Tibial artery (tissue), 4 donors: Measurements from ENCODE around the gene MED26.

Source experiments
- DNase-seq, 2 donors: peaks; one replicate each; pipeline ENCODE4 v3.0.0-alpha.2; 2019
- H3K27ac ChIP-seq, 2 donors: fragments of 200-600 bp; sonication (generic) in 1 of 2; 1 replicate in 1 of 2; 2 replicates in 1 of 2; pipeline ENCODE4 v1.5.1; 2018 to 2019; ENCODE audit warnings: mild to moderate bottlenecking in 1 of 2
- H3K27me3 ChIP-seq, 2 donors: fragments of 200-600 bp; sonication (generic) in 1 of 2; one replicate each; pipeline versions ENCODE4 v1.5.1 to v1.6.0; 2016 to 2019
- H3K36me3 ChIP-seq, 3 donors: fragments of 200-600 bp; sonication (generic) in 2 of 3; one replicate each; pipeline ENCODE4 v1.5.1; 2016 to 2019; ENCODE audit warnings: mild to moderate bottlenecking in 2 of 3
- H3K4me1 ChIP-seq, 4 donors: fragments of 200-600 bp; sonication (generic) in 2 of 4; 1 replicate in 3 of 4; 2 replicates in 1 of 4; pipeline ENCODE4 v1.5.1; 2016 to 2019
- H3K4me3 ChIP-seq, 2 donors: fragments of 200-600 bp; sonication (generic) in 1 of 2; 1 replicate in 1 of 2; 2 replicates in 1 of 2; pipeline ENCODE4 v1.5.1; 2018 to 2019; ENCODE audit warnings: mild to moderate bottlenecking in 2 of 2
- H3K9me3 ChIP-seq, 3 donors: fragments of 200-600 bp; sonication (generic) in 1 of 3; one replicate each; pipeline ENCODE4 v1.5.1; 2016 to 2019
- intact Hi-C: fragments of 100-400 bp; cut with DNase I; formaldehyde crosslinking; loops from one replicate; pipeline ENCODE4 v1.15.0; 2023; ENCODE audit warnings: low total_unique reads
- TF ChIP-seq, protein P1 (sequence below), 2 experiments: fragments of 200-600 bp in 1 of 2; fragments of 450-650 bp in 1 of 2; IDR thresholded peaks; one replicate each; pipeline ENCODE4 v1.5.1; 2017 to 2019; ENCODE audit warnings: antibody characterized with exemption in 2 of 2, mild to moderate bottlenecking in 1 of 2, moderate library complexity in 1 of 2

The MED26 gene

GRCh38 chr19:16571283-16571682, 56.7 kb downstream of the MED26 start:
- Histone ChIP-seq H3K36me3 (peaks cover 20 to 35% (median 34%) of the 10 kb centered on the region in 3 donors), H3K27me3 (no peaks in the 10 kb centered on the region), H3K4me1 (peaks cover 0 to 46% (median 36%) of the 10 kb centered on the region in 4 donors), H3K27ac (peak overlapping the region; percentile 73 to 76), H3K4me3 (peak overlapping the region; percentile 70 to 78), H3K9me3 (no peaks in the 10 kb centered on the region)
- TF ChIP-seq, protein P1, sequence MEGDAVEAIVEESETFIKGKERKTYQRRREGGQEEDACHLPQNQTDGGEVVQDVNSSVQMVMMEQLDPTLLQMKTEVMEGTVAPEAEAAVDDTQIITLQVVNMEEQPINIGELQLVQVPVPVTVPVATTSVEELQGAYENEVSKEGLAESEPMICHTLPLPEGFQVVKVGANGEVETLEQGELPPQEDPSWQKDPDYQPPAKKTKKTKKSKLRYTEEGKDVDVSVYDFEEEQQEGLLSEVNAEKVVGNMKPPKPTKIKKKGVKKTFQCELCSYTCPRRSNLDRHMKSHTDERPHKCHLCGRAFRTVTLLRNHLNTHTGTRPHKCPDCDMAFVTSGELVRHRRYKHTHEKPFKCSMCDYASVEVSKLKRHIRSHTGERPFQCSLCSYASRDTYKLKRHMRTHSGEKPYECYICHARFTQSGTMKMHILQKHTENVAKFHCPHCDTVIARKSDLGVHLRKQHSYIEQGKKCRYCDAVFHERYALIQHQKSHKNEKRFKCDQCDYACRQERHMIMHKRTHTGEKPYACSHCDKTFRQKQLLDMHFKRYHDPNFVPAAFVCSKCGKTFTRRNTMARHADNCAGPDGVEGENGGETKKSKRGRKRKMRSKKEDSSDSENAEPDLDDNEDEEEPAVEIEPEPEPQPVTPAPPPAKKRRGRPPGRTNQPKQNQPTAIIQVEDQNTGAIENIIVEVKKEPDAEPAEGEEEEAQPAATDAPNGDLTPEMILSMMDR (IDR thresholded peaks at IDR 0.05), result no peak
- intact Hi-C loops, result no loop called here
- DNase-seq, result no peak

- no peak for DNase-seq
- intact Hi-C loops, result no loop called here
- Histone ChIP-seq H3K4me3 (no peak overlapping the region), H3K36me3 (peaks cover 16 to 39% (median 34%) of the 10 kb centered on the region in 3 donors), H3K9me3 (no peaks in the 10 kb centered on the region), H3K27me3 (no peaks in the 10 kb centered on the region), H3K4me1 (peaks cover 0 to 46% (median 35%) of the 10 kb centered on the region in 4 donors), H3K27ac (no peak overlapping the region)
- TF ChIP-seq, protein P1 (IDR thresholded peaks at IDR 0.05), result no peak
Observed at GRCh38 chr19:16569609-16570320, 58.2 kb downstream of the MED26 start.

DNA sequence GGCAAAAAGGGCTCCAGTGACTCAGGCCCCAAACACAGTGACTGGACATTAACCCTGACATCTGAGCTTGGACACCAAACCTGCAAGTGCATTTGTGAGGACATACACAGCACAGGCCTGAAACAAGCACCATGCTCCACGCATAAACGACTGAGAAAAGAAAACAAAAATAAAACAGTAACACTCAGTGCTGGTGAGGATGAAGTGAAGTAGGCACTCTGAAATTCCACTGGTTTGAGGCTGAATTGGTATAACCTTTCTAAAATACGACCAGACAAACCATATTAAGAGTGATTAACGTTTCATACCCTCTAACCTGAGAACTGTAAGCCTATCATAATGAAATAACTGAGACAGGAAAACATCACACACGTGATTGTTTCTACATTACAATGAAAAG, 61.3 kb downstream of the MED26 start:
- H3K4me1 ChIP-seq, result peaks cover 0 to 22% (median 14%) of the 10 kb centered on the region in 4 donors
- no peaks in the 10 kb centered on the region for H3K9me3 ChIP-seq
- no peaks in the 10 kb centered on the region for H3K27me3 ChIP-seq
- TF ChIP-seq, protein P1 (IDR thresholded peaks at IDR 0.05), result no peak
- H3K4me3 ChIP-seq, result no peak overlapping the region
- no peak overlapping the region for H3K27ac ChIP-seq
- H3K36me3 ChIP-seq, result peaks cover 27 to 69% (median 62%) of the 10 kb centered on the region in 3 donors
- DNase-seq, result no peak
- intact Hi-C loops, result no loop called here

GRCh38 chr19:16566161-16566560, 61.8 kb downstream of the MED26 start:
- Histone ChIP-seq H3K4me1 (peaks cover 0 to 16% (median 8%) of the 10 kb centered on the region in 4 donors), H3K9me3 (no peaks in the 10 kb centered on the region), H3K27ac (no peak overlapping the region), H3K27me3 (no peaks in the 10 kb centered on the region), H3K4me3 (no peak overlapping the region), H3K36me3 (peaks cover 27 to 75% (median 68%) of the 10 kb centered on the region in 3 donors)
- TF ChIP-seq, protein P1 (IDR thresholded peaks at IDR 0.05), result no peak
- intact Hi-C loops, result no loop called here
- DNase-seq, result no peak

GRCh38 chr19:16564842-16565241, 63.2 kb downstream of the MED26 start:
- no peak for DNase-seq
- Histone ChIP-seq H3K27me3 (no peaks in the 10 kb centered on the region), H3K4me1 (peaks cover 0 to 6% (median 2%) of the 10 kb centered on the region in 4 donors), H3K36me3 (peaks cover 33 to 82% (median 75%) of the 10 kb centered on the region in 3 donors), H3K4me3 (no peak overlapping the region), H3K9me3 (no peaks in the 10 kb centered on the region), H3K27ac (no peak overlapping the region)
- TF ChIP-seq, protein P1 (IDR thresholded peaks at IDR 0.05), result no peak
- intact Hi-C loops, result no loop called here
